NCI-H2171 treated with DMSO at 0.1 percent for 48 hours (cell line): Measurements from ENCODE around the gene ALPL.
"Not testable (repeated sequence)": the region's sequence is repeated elsewhere in the genome, so short reads cannot be mapped to it uniquely, and the experiment has no call there.

Experiments used
- DNase-seq: peaks from one replicate; lab custom pipeline; 2025; lab: John Stamatoyannopoulos, UW

ALPL gene

GRCh38 chr1:21559788-21560567 lies 50.8 kb downstream of the ALPL start:
- DNase-seq = no peak

DNA sequence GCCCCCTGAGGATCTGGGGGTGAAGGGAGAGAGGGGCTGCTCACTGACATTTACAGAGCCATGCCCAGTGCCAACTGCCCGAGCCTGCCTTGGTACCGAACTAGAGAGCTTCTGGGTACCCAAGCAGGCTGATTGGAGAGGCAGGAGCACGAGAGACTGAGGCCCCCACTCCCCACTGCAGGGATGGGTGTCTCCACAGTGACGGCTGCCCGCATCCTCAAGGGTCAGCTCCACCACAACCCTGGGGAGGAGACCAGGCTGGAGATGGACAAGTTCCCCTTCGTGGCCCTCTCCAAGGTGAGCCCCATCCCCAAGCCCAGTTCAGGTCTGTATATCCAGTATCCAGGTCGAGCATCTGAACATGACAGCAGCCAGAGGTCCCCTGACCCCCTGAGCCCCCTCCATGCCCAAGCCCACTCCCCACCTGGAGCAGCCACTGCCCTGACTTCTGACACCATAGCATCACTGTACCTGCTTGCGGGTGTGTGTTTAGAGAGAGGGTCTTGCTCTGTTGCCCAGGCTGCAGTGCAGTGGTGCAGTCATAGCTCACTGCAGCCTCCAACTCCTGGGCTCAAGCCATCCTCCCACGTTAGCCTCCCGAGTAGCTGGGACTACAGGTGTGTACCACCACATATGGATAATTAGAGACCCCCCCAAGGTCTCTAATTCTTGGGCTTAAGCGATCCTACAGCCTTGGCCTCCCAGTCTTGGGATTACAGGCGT lies 51.9 kb downstream of the ALPL start:
- DNase-seq = no peak

GRCh38 chr1:21562896-21563295 lies 53.7 kb downstream of the ALPL start:
- no peak for DNase-seq

- DNase-seq = no peak
These were observed 54.7 kb downstream of the ALPL start for GRCh38 chr1:21563971-21564370.

DNA sequence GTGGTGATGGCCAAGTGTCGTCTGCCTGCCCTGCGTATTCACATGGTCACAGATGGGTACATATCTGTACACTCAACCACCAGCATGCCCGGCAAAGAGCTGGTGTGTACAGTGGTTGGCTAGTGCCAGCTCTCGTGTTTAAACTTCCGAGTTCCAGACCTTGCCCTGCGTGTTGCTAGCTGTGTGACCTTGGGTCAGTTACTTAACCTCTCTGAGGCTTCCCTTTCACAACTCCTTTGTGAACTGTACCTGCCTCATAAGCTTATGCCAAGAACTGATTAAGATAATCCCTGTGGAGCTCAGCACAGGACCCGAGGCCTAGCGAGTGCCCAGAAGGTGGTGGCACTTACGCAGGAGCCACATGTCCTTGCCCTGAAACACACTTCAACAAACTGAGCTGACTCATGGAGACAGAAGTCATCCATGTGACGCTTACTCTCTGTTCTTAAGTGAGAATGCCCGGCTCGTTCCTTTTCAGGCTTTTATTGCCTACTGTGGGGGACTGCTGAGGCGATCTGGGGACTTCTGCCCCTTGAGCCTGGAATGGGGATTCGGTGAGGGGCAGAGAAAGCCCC lies 55.4 kb downstream of the ALPL start:
- DNase-seq = no peak

- no peak for DNase-seq
These were observed 56.1 kb downstream of the ALPL start for GRCh38 chr1:21565285-21565684.

DNA sequence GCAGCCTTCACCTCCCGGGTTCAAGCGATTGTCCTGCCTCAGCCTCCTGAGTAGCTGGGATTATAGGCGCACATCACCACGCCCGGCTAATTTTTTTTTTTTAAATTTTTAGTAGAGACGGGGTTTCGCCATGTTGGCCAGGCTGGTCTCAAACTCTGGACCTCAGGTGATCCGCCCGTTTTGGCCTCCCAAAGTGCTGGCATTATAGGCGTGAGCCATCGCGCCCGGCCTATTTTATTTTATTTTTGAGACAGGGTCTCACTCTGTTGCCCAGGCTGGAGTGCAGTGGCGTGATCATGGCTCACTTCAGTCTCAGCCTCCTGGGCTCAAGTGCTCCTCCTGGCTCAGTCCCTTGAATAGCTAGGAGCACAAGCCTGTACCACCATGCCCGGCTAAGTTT lies 57.1 kb downstream of the ALPL start:
- DNase-seq = not testable (repeated sequence)

DNA sequence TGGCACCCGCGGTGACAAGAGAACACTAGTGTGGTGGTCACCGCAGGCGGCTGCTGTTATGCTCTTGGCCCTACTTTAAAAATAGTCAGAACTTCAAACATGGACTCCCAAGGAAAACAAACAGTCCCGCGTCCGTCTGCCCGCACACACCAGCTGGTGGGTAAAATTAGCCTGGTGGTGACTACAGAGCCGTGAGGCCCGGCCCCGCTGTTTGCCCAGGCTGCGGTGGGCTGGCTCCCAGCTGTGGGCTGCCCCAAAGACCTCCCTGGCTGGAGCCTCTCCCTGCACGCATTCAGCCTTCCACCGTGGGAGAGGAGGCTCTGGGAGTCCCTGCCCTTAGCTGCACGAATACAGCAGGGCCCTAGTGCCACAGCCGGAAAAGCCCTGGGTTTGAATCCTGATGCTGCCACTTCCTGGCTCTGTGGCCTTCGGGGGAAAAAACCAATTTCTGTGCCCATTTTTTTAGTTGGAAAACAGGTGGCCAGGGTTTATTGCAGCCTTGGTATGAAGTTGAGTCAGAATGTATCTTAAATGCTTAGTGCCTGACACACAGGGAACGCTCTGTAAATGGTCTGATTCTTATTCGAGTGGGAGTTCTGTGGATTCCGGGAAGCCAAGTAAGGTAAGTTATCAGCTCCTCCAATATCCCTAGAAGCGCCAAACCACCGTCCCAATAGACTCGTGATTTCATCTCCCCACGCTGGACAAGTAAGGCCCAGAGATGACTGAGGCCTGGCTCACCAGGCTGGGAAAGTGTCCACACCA lies 58.2 kb downstream of the ALPL start:
- DNase-seq = no peak

GRCh38 chr1:21568006-21568746 lies 59.0 kb downstream of the ALPL start:
- peak; percentile 77 for DNase-seq

DNA sequence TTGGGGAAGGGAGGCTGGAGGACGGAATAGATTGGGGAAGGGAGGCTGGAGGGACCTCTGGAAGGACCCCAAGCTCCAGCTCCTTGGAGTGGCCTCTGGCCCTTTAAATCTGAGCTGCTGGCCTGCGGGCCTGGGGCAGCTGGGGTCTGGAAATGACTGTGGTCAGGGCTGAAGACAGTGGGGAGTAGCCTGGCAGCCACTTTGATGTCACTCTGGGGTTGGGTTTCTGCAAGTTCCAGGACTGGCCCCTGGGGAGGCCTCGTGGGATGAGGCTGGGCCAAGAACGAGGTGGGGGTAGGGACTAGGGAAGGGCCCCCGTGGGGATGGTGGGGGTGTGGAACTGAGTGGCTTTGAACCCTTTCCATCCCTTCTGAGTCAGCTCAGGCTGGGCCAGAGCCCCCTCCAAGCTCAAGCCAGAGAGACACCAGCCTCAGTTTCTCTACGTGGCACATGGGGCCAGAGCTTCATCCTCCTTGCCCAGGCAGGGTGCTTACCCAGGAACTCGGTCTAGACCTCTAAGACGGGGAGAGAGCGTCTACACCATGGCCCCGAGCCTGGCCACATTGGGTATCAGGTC lies 59.7 kb downstream of the ALPL start:
- no peak for DNase-seq

GRCh38 chr1:21569820-21570527 lies 60.8 kb downstream of the ALPL start:
- no peak for DNase-seq

- DNase-seq = no peak
These were observed 61.3 kb downstream of the ALPL start for GRCh38 chr1:21570528-21570875.

DNA sequence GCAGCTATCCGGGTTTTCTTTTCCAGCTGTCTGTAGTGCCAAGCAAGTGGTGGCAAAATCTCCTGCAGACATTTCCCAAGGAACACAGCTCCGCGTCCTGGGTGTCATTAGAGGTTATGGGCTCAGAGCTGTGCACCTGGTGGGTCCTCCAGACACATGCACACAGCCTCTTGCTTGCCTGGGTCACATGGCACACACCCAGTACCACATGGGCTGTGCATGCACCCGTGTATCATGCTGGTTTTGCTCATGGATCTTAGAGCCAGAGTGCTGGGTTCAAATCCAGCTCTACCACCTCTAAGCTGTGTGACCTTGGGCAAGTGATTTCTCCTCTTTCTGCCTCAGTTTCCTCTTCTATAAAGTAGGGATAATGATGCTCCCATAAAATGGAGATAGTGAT lies 61.7 kb downstream of the ALPL start:
- DNase-seq = no peak

DNA sequence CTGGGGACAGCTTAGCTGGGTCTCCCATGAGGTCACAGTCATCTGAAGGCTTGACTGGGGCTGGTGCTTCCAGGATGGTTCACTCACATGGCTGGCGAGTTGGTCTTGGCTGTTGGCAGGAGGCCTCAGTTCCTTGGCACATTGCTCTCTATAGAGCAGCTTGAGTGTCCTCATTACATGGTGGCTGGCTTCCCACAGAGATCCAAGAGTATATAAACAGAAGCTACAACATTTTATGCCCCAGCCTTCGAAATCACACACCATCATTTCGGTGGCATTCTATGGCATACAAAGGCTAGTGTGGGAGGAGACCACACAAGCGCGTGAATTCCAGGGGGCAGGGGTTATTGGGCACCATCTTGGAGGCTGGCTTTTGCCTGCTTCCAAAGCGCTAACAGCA lies 63.0 kb downstream of the ALPL start:
- DNase-seq = no peak

- no peak for DNase-seq
These were observed 63.6 kb downstream of the ALPL start for GRCh38 chr1:21572735-21573277.

DNA sequence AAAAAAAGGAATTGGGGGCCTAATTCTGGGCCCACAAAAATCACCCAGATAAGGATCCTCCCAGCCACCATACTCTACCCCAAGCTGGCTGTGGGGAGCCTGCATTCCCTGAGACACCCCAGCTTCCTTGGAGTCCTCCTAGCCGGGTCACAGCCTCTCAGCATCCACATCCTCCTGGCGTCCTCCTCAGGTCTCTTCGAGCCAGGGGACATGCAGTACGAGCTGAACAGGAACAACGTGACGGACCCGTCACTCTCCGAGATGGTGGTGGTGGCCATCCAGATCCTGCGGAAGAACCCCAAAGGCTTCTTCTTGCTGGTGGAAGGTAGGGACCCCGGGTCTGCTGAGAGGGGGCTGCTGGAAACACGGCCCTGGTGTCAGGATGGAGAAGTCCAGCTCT lies 64.3 kb downstream of the ALPL start:
- no peak for DNase-seq

DNA sequence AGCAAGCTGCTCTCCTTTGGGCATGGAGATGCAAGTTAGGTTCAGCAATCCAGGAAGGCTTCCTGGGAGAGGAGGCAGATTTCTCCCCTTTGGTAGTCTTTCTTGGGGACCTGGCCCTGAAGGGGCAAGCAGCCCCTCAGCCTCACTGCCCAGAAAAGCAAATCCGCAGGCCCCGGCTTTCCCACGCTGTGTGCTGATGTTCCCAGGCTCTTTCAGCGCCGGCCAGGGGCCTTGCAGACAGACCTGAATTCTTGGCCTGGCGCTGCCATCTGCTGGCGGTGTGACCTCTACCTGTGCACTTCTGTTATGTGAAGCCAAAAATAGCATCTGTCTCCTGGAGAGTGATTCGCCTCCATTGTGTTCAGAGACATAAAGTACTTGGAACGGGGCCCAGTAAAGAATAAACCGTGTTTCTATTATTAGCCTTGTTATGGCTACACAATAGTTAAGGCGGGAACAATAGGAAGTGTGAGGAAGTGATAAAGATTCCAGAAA lies 64.8 kb downstream of the ALPL start:
- peak; percentile 98 for DNase-seq

DNA sequence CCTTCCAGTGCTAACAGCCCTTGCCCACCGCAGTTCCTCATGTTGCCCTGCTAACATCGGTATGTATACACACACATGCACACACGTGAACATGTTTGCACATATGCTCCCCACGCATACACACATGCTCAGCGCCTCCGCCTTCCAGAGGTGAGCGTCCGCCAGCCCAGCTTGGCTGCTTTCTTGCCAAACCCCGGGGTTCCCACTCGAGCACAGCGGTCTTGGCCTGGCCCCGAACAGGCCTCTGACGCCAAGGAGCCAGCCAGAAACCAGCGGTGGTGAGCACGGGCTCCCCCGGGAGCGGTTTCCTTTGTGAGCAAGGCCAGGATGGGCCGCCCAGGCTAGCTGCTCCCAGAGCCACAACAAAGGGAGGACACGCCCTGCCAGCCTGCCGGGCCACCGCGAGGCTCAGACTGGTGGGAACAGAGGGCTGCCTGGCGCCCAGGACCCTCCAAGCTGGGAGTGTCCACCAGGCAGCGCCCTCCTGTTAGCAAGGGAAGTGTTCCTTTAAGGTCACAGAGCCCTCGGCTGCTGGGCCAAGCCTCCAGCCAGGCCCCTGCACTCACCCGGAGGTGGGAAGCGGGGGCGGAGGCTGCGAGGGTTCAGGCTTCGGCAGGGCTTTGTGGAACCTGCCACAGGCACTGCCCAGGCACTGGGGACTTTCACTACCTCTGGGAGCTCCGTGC lies 65.4 kb downstream of the ALPL start:
- peak; percentile 73 for DNase-seq

GRCh38 chr1:21575351-21575942 lies 66.2 kb downstream of the ALPL start:
- no peak for DNase-seq
